Adipocyte (in vitro differentiated cells): Measurements from ENCODE around the gene CCDC69.

Experiments
- DNase-seq: peaks from one replicate; pipeline ENCODE4 v3.0.0-alpha.2; 2015; ENCODE audit warnings: low read depth
- H3K27me3 ChIP-seq: replicated peaks from 2 replicates; pipeline ENCODE4 v1.7.0; 2013; ENCODE audit warnings: mild to moderate bottlenecking, low read length, moderate library complexity; ENCODE audit not compliant: control insufficient read depth, insufficient read depth
- H3K36me3 ChIP-seq: 2 replicates; pipeline ENCODE4 v1.7.0; 2013; ENCODE audit warnings: low read length, mild to moderate bottlenecking, moderate library complexity; ENCODE audit not compliant: control insufficient read depth, insufficient read depth, severe bottlenecking
- H3K4me1 ChIP-seq: 2 replicates; pipeline ENCODE4 v1.7.0; 2013; ENCODE audit warnings: mild to moderate bottlenecking, low read length, moderate library complexity; ENCODE audit not compliant: control insufficient read depth, insufficient read depth
- H3K4me3 ChIP-seq: 2 replicates; pipeline ENCODE4 v1.7.0; 2013; ENCODE audit warnings: mild to moderate bottlenecking, low read length, moderate library complexity
- H3K9ac ChIP-seq: 2 replicates; pipeline ENCODE4 v1.7.0; 2013; ENCODE audit warnings: mild to moderate bottlenecking, low read length, moderate library complexity
- H3K9me3 ChIP-seq: 2 replicates; pipeline ENCODE4 v1.7.0; 2013; ENCODE audit warnings: mild to moderate bottlenecking, low read length, moderate library complexity; ENCODE audit not compliant: control insufficient read depth

The CCDC69 gene

GRCh38 chr5:151219789-151220188 lies 4.1 kb downstream of the CCDC69 start:
- no peak overlapping the region for H3K9ac ChIP-seq
- no peak overlapping the region for H3K4me3 ChIP-seq
- no peak for DNase-seq
- peaks cover 5% of the 10 kb centered on the region for H3K36me3 ChIP-seq
- no peaks in the 10 kb centered on the region for H3K27me3 ChIP-seq
- H3K4me1 ChIP-seq: peaks cover 42% of the 10 kb centered on the region
- H3K9me3 ChIP-seq: no peaks in the 10 kb centered on the region

DNA sequence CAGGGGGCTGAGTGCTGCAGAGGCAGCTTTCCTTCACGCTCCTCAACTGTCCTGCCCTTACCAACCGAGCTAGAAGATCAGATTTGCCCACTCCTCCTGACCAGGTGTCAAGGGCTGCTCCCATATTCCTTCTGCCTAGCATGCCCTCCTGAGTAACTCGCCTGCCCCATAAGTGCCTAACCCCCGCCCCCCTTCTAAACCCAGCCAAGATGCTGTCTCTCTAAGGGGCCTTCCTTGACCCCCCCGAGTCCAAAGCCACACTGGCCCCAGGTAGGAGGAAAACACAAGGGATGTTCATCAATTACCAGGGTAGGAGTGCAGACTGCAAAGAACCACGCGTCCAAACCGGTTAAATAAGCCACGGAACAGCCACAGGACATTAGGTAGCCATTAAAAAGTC lies 4.8 kb downstream of the CCDC69 start:
- H3K9me3 ChIP-seq: no peaks in the 10 kb centered on the region
- H3K27me3 ChIP-seq: no peaks in the 10 kb centered on the region
- DNase-seq: no peak
- H3K4me3 ChIP-seq: no peak overlapping the region
- peaks cover 45% of the 10 kb centered on the region for H3K4me1 ChIP-seq
- no peak overlapping the region for H3K9ac ChIP-seq
- peaks cover 5% of the 10 kb centered on the region for H3K36me3 ChIP-seq

DNA sequence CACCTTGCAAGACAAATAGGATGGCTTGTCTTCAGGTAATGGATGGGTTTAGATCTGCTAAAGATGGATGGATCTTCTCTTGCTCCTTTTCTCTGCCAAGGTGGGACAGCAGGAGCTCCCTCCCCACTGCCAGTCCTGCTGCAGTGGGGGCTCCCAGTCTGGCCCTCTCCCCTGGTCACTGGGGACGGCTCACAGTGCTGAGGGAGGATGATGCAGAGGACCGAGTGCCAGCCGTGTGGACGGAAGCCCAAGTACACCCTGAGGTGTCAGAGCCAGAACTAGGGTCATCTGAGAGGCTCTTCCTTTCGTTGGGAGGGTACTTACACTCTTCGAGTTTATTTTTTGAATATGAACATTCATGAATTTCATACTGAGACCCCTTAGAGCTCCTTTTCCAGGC lies 5.7 kb downstream of the CCDC69 start:
- DNase-seq: no peak
- no peaks in the 10 kb centered on the region for H3K27me3 ChIP-seq
- no peak overlapping the region for H3K9ac ChIP-seq
- no peak overlapping the region for H3K4me3 ChIP-seq
- H3K4me1 ChIP-seq: peaks cover 48% of the 10 kb centered on the region
- no peaks in the 10 kb centered on the region for H3K9me3 ChIP-seq
- peaks cover 5% of the 10 kb centered on the region for H3K36me3 ChIP-seq

- Histone ChIP-seq H3K27me3 (no peaks in the 10 kb centered on the region), H3K36me3 (peaks cover 5% of the 10 kb centered on the region), H3K9ac (no peak overlapping the region), H3K4me3 (no peak overlapping the region), H3K4me1 (peaks cover 35% of the 10 kb centered on the region), H3K9me3 (no peaks in the 10 kb centered on the region)
- DNase-seq: no peak
Observed at GRCh38 chr5:151216781-151217180, 7.1 kb downstream of the CCDC69 start.

DNA sequence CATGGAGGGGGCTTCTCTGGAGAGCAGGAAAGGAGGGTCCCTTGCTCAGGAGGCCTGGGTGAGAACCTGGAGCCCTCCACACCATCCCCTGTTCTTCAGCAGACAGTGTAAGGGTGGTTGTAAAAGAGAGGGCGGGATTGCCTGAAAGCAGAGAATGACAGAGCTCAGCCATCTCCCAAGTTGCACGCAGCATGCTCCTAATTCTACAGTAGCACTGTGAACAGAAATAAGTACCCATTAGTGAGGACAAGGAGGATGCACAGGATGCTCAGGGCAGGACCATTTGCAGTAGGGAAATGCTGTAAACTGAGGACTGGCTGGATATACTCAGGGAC lies 8.4 kb downstream of the CCDC69 start:
- no peaks in the 10 kb centered on the region for H3K9me3 ChIP-seq
- H3K4me3 ChIP-seq: no peak overlapping the region
- H3K36me3 ChIP-seq: peaks cover 5% of the 10 kb centered on the region
- no peak overlapping the region for H3K9ac ChIP-seq
- DNase-seq: no peak
- no peaks in the 10 kb centered on the region for H3K27me3 ChIP-seq
- H3K4me1 ChIP-seq: peaks cover 34% of the 10 kb centered on the region

DNA sequence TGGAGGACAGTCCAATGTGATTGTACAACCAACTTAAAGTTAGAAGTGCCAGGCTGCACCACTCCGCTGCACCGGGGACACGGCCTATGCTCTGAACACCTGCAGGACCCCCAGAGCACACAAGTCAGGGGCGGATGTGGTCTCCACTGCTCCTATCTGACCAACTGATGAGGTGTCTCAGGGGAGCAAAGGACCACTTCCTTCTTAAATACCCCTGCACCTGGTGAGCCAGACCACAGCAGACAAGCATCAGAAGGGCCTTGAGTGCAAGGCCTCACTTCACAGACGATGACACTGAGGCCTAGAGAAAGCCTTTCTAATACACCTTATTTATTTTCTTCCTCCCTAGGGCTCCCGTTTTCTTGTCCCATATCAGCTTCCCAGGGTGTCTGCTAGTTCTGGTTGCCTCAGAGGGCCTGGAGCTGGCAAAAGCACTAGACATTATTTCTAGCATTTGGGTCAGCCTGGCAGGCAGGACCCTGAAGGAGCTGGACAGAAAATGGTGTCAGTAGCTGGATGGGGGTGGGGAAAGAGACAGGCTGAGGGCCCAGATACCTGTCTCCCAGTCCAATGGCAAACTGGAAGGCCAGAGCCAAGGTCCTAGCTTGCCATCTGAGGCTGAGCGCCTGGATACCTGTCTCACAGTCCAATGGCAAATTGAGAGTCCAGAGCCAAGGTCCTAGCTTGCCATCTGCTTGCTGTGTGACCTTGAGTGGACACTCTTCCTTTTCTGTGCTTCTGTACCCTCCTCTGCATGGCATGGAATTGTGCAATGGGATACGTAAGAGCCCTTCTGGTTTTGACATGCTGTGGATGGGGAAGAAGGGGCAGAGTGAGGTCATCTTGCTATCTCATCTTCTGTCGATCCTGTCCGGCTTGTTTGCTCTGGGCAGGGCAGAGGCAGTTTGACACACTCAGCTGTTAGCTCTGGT lies 9.0 kb downstream of the CCDC69 start:
- Histone ChIP-seq H3K36me3 (peaks cover 5% of the 10 kb centered on the region), H3K27me3 (no peaks in the 10 kb centered on the region), H3K9me3 (no peaks in the 10 kb centered on the region), H3K9ac (peak overlapping the region; percentile 64), H3K4me3 (no peak overlapping the region), H3K4me1 (peaks cover 36% of the 10 kb centered on the region)
- DNase-seq: no peak

GRCh38 chr5:151213803-151214613 lies 9.9 kb downstream of the CCDC69 start:
- peak overlapping the region; percentile 71 for H3K4me3 ChIP-seq
- no peaks in the 10 kb centered on the region for H3K9me3 ChIP-seq
- DNase-seq: peak; percentile 62
- H3K9ac ChIP-seq: peak overlapping the region; percentile 83
- peaks cover 5% of the 10 kb centered on the region for H3K36me3 ChIP-seq
- H3K27me3 ChIP-seq: no peaks in the 10 kb centered on the region
- H3K4me1 ChIP-seq: peaks cover 43% of the 10 kb centered on the region

GRCh38 chr5:151212406-151212798 lies 11.5 kb downstream of the CCDC69 start:
- Histone ChIP-seq H3K4me3 (no peak overlapping the region), H3K9me3 (no peaks in the 10 kb centered on the region), H3K36me3 (peaks cover 5% of the 10 kb centered on the region), H3K4me1 (peaks cover 58% of the 10 kb centered on the region), H3K27me3 (no peaks in the 10 kb centered on the region), H3K9ac (no peak overlapping the region)
- DNase-seq: no peak

DNA sequence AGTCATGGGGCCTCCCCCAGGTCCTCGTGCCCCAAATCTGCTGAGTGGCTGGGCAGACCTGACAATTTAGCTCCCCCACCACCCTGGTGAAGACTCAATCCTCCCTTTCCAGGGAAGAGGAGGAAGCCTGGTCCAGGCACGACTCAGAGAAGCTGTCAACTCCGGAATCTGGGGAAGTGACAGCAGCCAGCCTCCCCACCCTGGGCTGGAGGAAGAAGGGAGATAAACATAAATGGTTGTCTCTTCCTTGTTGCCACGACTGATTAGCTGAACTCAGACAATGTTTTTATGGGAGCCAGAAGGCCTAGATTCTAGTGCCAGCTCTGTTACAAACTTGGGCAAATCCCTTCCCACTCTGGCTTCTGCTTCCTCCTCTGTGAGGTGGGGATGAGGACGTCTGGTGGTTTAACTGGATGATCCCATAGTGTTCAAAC lies 15.4 kb downstream of the CCDC69 start:
- Histone ChIP-seq H3K9ac (peak overlapping the region; percentile 58), H3K4me3 (peak overlapping the region; percentile 12), H3K9me3 (no peaks in the 10 kb centered on the region), H3K27me3 (no peaks in the 10 kb centered on the region), H3K4me1 (peaks cover 34% of the 10 kb centered on the region), H3K36me3 (peaks cover 8% of the 10 kb centered on the region)
- DNase-seq: no peak

DNA sequence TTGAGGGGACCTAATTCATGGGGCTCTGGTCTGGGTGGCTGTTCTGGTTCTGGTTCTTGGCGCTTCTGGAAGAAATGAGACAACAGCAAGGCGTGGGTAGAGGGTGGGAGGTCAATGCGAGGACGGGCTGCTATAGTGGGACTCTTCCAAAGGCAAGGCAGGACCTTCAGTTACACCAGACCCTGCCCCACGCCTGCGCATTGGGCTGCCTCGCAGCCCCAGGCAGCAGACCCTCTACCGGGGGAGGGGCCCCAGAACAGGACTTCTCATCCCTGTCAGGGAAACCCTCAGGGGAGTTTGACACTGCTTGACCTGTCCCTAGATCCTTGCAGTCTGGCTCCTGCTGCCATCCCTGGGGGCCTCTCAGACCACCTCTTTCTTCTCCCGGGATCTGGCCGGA lies 18.5 kb downstream of the CCDC69 start:
- no peak overlapping the region for H3K4me3 ChIP-seq
- no peak for DNase-seq
- H3K36me3 ChIP-seq: peaks cover 27% of the 10 kb centered on the region
- peaks cover 31% of the 10 kb centered on the region for H3K4me1 ChIP-seq
- no peak overlapping the region for H3K9ac ChIP-seq
- H3K9me3 ChIP-seq: no peaks in the 10 kb centered on the region
- H3K27me3 ChIP-seq: no peaks in the 10 kb centered on the region

DNA sequence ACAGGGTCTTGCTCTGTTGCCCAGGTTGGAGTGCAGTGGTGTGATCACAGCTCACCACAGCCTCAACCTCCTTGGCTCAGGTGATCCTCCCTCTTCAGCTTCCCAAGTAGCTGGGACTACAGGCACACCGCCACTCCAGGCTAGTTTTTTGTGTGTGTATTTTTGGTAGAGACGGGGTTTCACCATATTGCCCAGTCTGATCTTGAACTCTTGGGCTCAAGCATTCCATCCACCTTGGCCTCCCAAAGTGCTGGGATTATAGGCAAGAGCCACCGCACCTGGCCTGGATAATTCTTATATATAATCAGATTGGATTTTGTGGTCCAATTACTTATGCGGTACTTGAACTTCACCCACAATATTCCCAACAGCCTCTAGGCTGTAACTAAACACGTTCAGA lies 19.8 kb downstream of the CCDC69 start:
- no peak for DNase-seq
- no peak overlapping the region for H3K4me3 ChIP-seq

More for the DNA sequence above, 19.8 kb downstream of the CCDC69 start:
- Histone ChIP-seq H3K27me3 (no peaks in the 10 kb centered on the region), H3K36me3 (peaks cover 40% of the 10 kb centered on the region), H3K9me3 (no peaks in the 10 kb centered on the region), H3K9ac (no peak overlapping the region), H3K4me1 (peaks cover 23% of the 10 kb centered on the region)
